ENCODE data around the gene PKP2. TPM values are rescaled to one million over a fixed set of nuclear protein-coding genes. Genes with fewer than 3 reads are reported as not detected.
"Not testable (repeated sequence)": the region's sequence is repeated elsewhere in the genome, so short reads cannot be mapped to it uniquely, and the experiment has no call there.

PKP2 gene
- total RNA-seq, 4 donors from 2014 or later: 0.77 to 34.4 (median 5.3) TPM

- Histone ChIP-seq H3K27me3 (no peaks in the 10 kb centered on the region), H3K4me3 (no peak overlapping the region)
- DNase-seq: no peak
Measured at GRCh38 chr12:32884962-32885361, 11.6 kb downstream of the PKP2 start.

GRCh38 chr12:32881702-32882101 lies 14.9 kb downstream of the PKP2 start:
- H3K4me1 ChIP-seq: no peaks in the 10 kb centered on the region
- H3K27ac ChIP-seq: no peak overlapping the region
- no peaks in the 10 kb centered on the region for H3K9me3 ChIP-seq
- DNase-seq: no peak
- intact Hi-C loops (cut with DNase I; ENCODE audit: low total_unique reads): no loop called here
- TF ChIP-seq CTCF (IDR thresholded peaks at IDR 0.05): no peak
- no peak for TF ChIP-seq POLR2A (IDR thresholded peaks at IDR 0.05)
- no peaks in the 10 kb centered on the region for H3K27me3 ChIP-seq
- H3K36me3 ChIP-seq: no peaks in the 10 kb centered on the region
- H3K4me3 ChIP-seq: no peak overlapping the region

More at GRCh38 chr12:32884962-32885361, 11.6 kb downstream of the PKP2 start:
- H3K27ac ChIP-seq: no peak overlapping the region
- H3K36me3 ChIP-seq: no peaks in the 10 kb centered on the region
- H3K9me3 ChIP-seq: no peaks in the 10 kb centered on the region
- H3K4me1 ChIP-seq: no peaks in the 10 kb centered on the region
- no peak for TF ChIP-seq CTCF (IDR thresholded peaks at IDR 0.05)
- no peak for TF ChIP-seq POLR2A (IDR thresholded peaks at IDR 0.05)
- intact Hi-C loops (cut with DNase I; ENCODE audit: low total_unique reads): no loop called here

GRCh38 chr12:32881107-32881506 lies 15.5 kb downstream of the PKP2 start:
- Histone ChIP-seq H3K4me3 (no peak overlapping the region), H3K27ac (no peak overlapping the region), H3K36me3 (no peaks in the 10 kb centered on the region), H3K27me3 (no peaks in the 10 kb centered on the region), H3K9me3 (no peaks in the 10 kb centered on the region), H3K4me1 (no peaks in the 10 kb centered on the region)
- intact Hi-C loops (cut with DNase I; ENCODE audit: low total_unique reads): no loop called here
- no peak for DNase-seq
- no peak for TF ChIP-seq POLR2A (IDR thresholded peaks at IDR 0.05)
- no peak for TF ChIP-seq CTCF (IDR thresholded peaks at IDR 0.05)

GRCh38 chr12:32879066-32879465 lies 17.5 kb downstream of the PKP2 start:
- H3K4me3 ChIP-seq; H3K9me3 ChIP-seq; H3K4me1 ChIP-seq; H3K27ac ChIP-seq; DNase-seq; H3K27me3 ChIP-seq; intact Hi-C loops (cut with DNase I; ENCODE audit: low total_unique reads); H3K36me3 ChIP-seq: not testable (repeated sequence)

- Histone ChIP-seq H3K4me1 (no peaks in the 10 kb centered on the region), H3K27me3 (no peaks in the 10 kb centered on the region), H3K9me3 (no peaks in the 10 kb centered on the region), H3K4me3 (no peak overlapping the region), H3K27ac (no peak overlapping the region), H3K36me3 (no peaks in the 10 kb centered on the region)
- no peak for DNase-seq
- intact Hi-C loops (cut with DNase I; ENCODE audit: low total_unique reads): no loop called here
- TF ChIP-seq CTCF (IDR thresholded peaks at IDR 0.05) (no peak), POLR2A (IDR thresholded peaks at IDR 0.05) (no peak)
Measured at GRCh38 chr12:32877601-32878459, 18.7 kb downstream of the PKP2 start.

Data from uterus (tissue), 4 donors.